Upper lobe of left lung (tissue), 6 donors: ENCODE data around the gene RNF4. TPM values are rescaled to one million over a fixed set of nuclear protein-coding genes. Genes with fewer than 3 reads are reported as not detected.

Source experiments
- ATAC-seq, 2 donors: fragments of 200-7000 bp; cut with Tn5 transposase; one replicate each; pipeline ENCODE4 v1.9.1; 2022; ENCODE audit warnings: mild to moderate bottlenecking in 2 of 2, moderate library complexity in 2 of 2; ENCODE audit not compliant: low FRiP score in 2 of 2
- DNase-seq, 2 donors: peaks; one replicate each; pipeline ENCODE4 v3.0.0-alpha.2; 2019 to 2020
- H3K27ac ChIP-seq, 4 donors: fragments of 200-600 bp; sonication (generic); one replicate each; pipeline ENCODE4 v1.5.1; 2016 to 2019
- H3K27me3 ChIP-seq, 4 donors: fragments of 200-600 bp; sonication (generic); one replicate each; pipeline ENCODE4 v1.5.1; 2017 to 2019
- H3K36me3 ChIP-seq, 4 donors: fragments of 200-600 bp; sonication (generic); one replicate each; pipeline ENCODE4 v1.5.1; 2016 to 2019
- H3K4me1 ChIP-seq, 4 donors: fragments of 200-600 bp; sonication (generic); one replicate each; pipeline ENCODE4 v1.5.1; 2018 to 2019
- H3K4me3 ChIP-seq, 4 donors: fragments of 200-600 bp; sonication (generic); one replicate each; pipeline ENCODE4 v1.5.1; 2017 to 2019; ENCODE audit warnings: mild to moderate bottlenecking in 2 of 4, moderate library complexity in 1 of 4
- H3K9me3 ChIP-seq, 4 donors: fragments of 200-600 bp; sonication (generic); one replicate each; pipeline ENCODE4 v1.5.1; 2018 to 2019
- CTCF ChIP-seq, 6 experiments: fragments of 450-650 bp in 4 of 6; fragments of 200-600 bp in 2 of 6; sonication (generic) in 2 of 6; IDR thresholded peaks; one replicate each; pipeline ENCODE4 v1.5.1; 2016 to 2019; ENCODE audit warnings: antibody characterized with exemption in 6 of 6
- EP300 ChIP-seq, 4 donors: sonication (generic); formaldehyde crosslinking; IDR thresholded peaks; one replicate each; pipeline ENCODE4 v1.5.1; 2017; ENCODE audit warnings: antibody characterized with exemption in 4 of 4, control low read depth in 2 of 4
- POLR2A ChIP-seq, 4 donors: fragments of 450-650 bp; IDR thresholded peaks; one replicate each; pipeline ENCODE4 v1.5.1; 2016 to 2017; ENCODE audit warnings: antibody characterized with exemption in 4 of 4, mild to moderate bottlenecking in 2 of 4
- POLR2AphosphoS5 ChIP-seq, 2 donors: sonication (generic); formaldehyde crosslinking; IDR thresholded peaks; one replicate each; pipeline ENCODE4 v1.5.1; 2017; ENCODE audit warnings: antibody characterized with exemption in 2 of 2
- WGBS, 2 donors: methylation state at CpG; one replicate each; pipeline ENCODE4 v1.1.5; 2017 to 2018; 5-methylcytosine and 5-hydroxymethylcytosine counted together
- total RNA-seq, 6 donors: library from RNA; depleted of rRNA in 4 of 6; stranded (reverse); fragments of >200 nt in 4 of 6; gene quantifications; one replicate each; pipeline versions ENCODE4 v1.1.0 to v1.2.1, GENCODE V29; 2016 to 2021
- donor health status: DM: no; HTN: no; CAD: no; lungs with moderate emphysema.
- donor health status: DM: no; HTN: yes; CAD: no; lungs with severe emphysema.

RNF4 gene
- total RNA-seq, 6 donors from 2014 or later = 28.0 to 48.5 (median 43.3) TPM

DNA sequence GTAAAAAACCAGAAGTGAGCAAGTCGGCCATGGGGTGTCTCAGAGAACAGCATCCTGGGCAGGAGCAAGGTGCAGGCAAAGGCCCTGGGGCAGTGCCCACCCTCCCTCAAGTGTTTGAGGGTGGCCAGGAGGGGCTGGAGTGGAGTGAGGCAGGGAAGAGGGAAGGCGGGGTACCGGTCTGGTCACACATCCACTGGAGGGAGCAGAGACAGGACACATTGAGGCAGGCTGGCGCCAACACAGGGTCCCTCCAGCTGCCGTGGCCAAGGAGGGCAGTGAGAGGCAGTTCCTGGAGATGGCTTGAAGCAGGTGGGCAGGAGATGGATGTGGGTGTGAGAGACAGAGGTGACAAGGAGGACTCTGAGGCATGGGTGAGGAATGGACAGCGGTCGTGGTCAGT is 20.3 kb upstream of the RNF4 start:
- WGBS, 2 donors = 84 to 85% methylated on average over 7 of the region's 7 CpGs
- Histone ChIP-seq H3K4me1 (no peaks in the 10 kb centered on the region), H3K9me3 (no peaks in the 10 kb centered on the region), H3K27me3 (no peaks in the 10 kb centered on the region), H3K36me3 (no peaks in the 10 kb centered on the region), H3K4me3 (no peak overlapping the region), H3K27ac (no peak overlapping the region)
- no peak for TF ChIP-seq POLR2A (IDR thresholded peaks at IDR 0.05)
- TF ChIP-seq POLR2AphosphoS5 (IDR thresholded peaks at IDR 0.05) = no peak
- no peak for TF ChIP-seq EP300 (IDR thresholded peaks at IDR 0.05)
- TF ChIP-seq CTCF (IDR thresholded peaks at IDR 0.05) = no peak
- ATAC-seq (no peak), DNase-seq (no peak)

DNA sequence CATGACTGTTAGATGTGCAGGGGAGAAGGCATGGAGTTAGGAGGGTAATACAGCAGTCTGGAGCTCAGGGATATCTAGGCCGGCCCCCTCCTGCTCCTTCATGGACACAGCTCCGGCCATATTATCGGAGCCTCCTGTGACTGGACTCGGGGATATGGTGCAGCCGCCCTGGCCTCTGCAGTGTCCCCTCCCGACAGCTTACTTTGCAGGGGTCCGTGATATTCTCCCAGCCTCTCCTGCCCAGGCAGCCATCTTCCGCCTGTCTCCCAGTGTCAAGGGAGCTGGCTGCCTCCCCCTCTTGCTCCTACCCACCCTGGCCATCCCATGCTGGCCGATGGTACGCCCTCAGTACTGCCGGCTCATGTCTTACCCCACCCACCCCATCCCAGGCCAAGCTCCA is 19.9 kb upstream of the RNF4 start:
- 92 to 93% methylated on average over 11 of the region's 11 CpGs for WGBS, 2 donors
- DNase-seq = no peak
- no peak for ATAC-seq

DNA sequence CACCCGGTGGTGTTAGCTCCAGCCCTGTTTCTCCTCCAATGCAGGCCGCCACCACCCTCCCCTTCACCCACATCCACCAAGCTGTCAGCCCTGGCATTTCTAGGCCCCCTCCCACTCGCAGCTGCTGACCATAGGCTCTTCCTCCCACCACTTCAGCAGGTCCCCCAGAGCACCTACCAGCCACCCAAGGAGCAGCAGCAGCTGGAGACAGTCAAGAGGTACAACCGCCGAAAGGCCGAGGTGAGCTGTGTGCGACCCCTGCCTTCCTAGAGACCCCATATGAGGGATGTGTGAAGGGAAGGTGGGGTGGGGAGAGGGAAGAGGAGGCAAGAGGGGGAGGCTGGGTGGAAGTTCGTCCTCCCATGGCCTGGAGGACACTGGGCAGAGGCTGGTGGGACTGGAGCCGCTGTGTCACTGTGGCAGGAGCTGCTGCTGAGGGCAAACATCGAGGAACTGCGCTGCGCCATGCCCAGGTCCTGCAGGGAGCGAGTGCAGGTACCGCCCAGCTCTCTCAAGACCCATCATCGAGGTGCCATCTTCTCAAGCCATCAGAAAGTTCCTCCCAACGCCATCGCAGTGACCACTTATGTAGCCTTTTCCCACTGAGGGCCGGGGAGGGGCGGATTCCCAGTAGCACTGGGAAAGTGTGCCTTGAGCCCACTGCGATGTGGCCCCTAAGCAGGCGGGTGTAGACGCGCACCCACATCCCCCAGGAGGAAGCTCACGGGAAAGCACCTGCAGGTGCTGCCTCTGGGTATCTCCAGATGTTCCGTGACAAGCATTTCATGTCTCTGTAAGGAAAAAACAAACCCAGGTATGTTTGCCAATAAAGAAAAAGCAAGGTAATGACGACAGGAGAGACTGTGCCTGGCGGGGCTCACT is 19.2 kb upstream of the RNF4 start:
- H3K4me1 ChIP-seq = no peaks in the 10 kb centered on the region
- no peaks in the 10 kb centered on the region for H3K9me3 ChIP-seq
- TF ChIP-seq POLR2AphosphoS5 (IDR thresholded peaks at IDR 0.05) (no peak), CTCF (IDR thresholded peaks at IDR 0.05) (no peak), EP300 (IDR thresholded peaks at IDR 0.05) (no peak), POLR2A (IDR thresholded peaks at IDR 0.05) (no peak)
- ATAC-seq = no peak
- no peak overlapping the region for H3K27ac ChIP-seq
- no peaks in the 10 kb centered on the region for H3K27me3 ChIP-seq
- H3K36me3 ChIP-seq = no peaks in the 10 kb centered on the region
- DNase-seq = peak in 1 of 2 donors; percentile 41
- WGBS, 2 donors = 86 to 89% methylated on average over 25 to 27 of the region's 27 CpGs
- H3K4me3 ChIP-seq = no peak overlapping the region

More for the DNA sequence above, 19.9 kb upstream of the RNF4 start:
- no peak overlapping the region for H3K4me3 ChIP-seq
- H3K27ac ChIP-seq = no peak overlapping the region
- no peaks in the 10 kb centered on the region for H3K36me3 ChIP-seq
- TF ChIP-seq CTCF (IDR thresholded peaks at IDR 0.05) (no peak), POLR2A (IDR thresholded peaks at IDR 0.05) (no peak), POLR2AphosphoS5 (IDR thresholded peaks at IDR 0.05) (no peak), EP300 (IDR thresholded peaks at IDR 0.05) (no peak)
- H3K4me1 ChIP-seq = no peaks in the 10 kb centered on the region
- H3K9me3 ChIP-seq = no peaks in the 10 kb centered on the region
- H3K27me3 ChIP-seq = no peaks in the 10 kb centered on the region

GRCh38 chr4:2450394-2451035 is 18.4 kb upstream of the RNF4 start:
- no peaks in the 10 kb centered on the region for H3K27me3 ChIP-seq
- 84 to 86% methylated on average over 4 to 16 of the region's 16 CpGs for WGBS, 2 donors
- H3K36me3 ChIP-seq = no peaks in the 10 kb centered on the region
- no peak for ATAC-seq
- no peak for TF ChIP-seq EP300 (IDR thresholded peaks at IDR 0.05)
- TF ChIP-seq POLR2AphosphoS5 (IDR thresholded peaks at IDR 0.05) = no peak
- no peak for TF ChIP-seq POLR2A (IDR thresholded peaks at IDR 0.05)
- no peak for TF ChIP-seq CTCF (IDR thresholded peaks at IDR 0.05)
- H3K27ac ChIP-seq = no peak overlapping the region
- no peaks in the 10 kb centered on the region for H3K9me3 ChIP-seq
- peak in 1 of 2 donors; percentile 74 for DNase-seq
- no peak overlapping the region for H3K4me3 ChIP-seq
- no peaks in the 10 kb centered on the region for H3K4me1 ChIP-seq
